WI38 (cell line): ENCODE data around the gene ARHGAP26.

Experiments used
- H3K4me3 ChIP-seq: 2 replicates; pipeline ENCODE4 v1.5.1; 2011; ENCODE audit warnings: low read depth, mild to moderate bottlenecking, control low read depth, low read length
- CTCF ChIP-seq: IDR thresholded peaks from 2 replicates; pipeline ENCODE4 v1.5.1; 2012; ENCODE audit warnings: low read depth, mild to moderate bottlenecking, control low read depth, low read length

ARHGAP26 gene

GRCh38 chr5:143214890-143215289 is 444.7 kb downstream of the ARHGAP26 start:
- TF ChIP-seq CTCF = no peak
- H3K4me3 ChIP-seq = no peak overlapping the region

DNA sequence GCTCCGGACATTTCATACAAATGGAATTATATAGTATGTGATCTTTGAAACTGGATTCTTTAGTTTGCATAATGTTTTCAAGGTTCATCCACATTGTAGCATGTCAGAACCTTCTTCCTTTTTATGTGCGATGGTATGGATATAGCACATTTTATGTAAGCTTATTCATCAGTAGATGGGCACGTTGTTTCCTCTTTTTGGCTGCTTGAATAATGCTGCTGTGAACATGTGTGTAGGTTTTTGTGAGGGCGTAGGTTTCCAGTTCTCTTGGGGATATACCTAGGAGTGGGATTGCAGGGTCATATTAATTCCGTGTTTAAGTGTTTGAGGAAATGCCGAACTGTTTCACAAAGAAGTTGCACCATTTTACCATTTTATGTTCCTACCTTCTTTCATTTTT is 445.5 kb downstream of the ARHGAP26 start:
- TF ChIP-seq CTCF = no peak
- no peak overlapping the region for H3K4me3 ChIP-seq

GRCh38 chr5:143216211-143216610 is 446.0 kb downstream of the ARHGAP26 start:
- no peak for TF ChIP-seq CTCF
- H3K4me3 ChIP-seq = no peak overlapping the region

- H3K4me3 ChIP-seq = no peak overlapping the region
- TF ChIP-seq CTCF = no peak
These were observed 447.1 kb downstream of the ARHGAP26 start for GRCh38 chr5:143217065-143217803.

GRCh38 chr5:143217804-143218160 is 447.6 kb downstream of the ARHGAP26 start:
- H3K4me3 ChIP-seq = no peak overlapping the region
- TF ChIP-seq CTCF = no peak

DNA sequence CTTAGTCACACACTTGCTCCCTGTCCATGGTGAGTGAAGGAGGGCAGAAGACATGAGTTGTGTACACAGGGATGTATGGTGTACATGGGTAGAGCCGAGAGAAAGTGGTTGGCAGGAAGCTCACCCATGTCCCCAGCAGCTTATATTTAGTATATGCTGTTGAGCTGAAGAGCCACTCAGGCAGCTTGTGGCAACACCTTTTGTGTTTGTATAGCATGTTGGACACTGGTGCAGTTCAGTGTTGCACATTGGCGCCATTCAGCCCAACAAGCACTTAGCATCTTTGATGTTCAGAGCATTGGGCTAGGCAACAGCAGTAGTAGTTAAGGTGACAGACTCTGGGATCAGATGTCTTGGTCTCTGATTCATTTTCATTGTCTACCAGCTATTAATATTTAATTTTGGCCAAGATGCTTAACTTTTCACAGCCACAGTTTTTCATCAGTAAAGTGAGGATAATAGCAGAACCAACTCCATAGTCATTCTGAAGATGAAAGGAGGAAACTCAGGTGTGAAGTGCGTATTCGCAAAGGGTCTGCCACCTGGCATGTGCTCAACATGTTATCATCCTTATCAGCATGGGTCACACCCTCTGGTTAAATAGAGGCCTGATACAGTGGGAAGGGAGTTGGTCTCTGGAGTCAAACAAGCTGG is 448.5 kb downstream of the ARHGAP26 start:
- no peak for TF ChIP-seq CTCF
- no peak overlapping the region for H3K4me3 ChIP-seq

- TF ChIP-seq CTCF = no peak
- H3K4me3 ChIP-seq = no peak overlapping the region
These were observed 449.5 kb downstream of the ARHGAP26 start for GRCh38 chr5:143219696-143220095.
